ENCODE data around the gene GRIA1.

Gene GRIA1

DNA sequence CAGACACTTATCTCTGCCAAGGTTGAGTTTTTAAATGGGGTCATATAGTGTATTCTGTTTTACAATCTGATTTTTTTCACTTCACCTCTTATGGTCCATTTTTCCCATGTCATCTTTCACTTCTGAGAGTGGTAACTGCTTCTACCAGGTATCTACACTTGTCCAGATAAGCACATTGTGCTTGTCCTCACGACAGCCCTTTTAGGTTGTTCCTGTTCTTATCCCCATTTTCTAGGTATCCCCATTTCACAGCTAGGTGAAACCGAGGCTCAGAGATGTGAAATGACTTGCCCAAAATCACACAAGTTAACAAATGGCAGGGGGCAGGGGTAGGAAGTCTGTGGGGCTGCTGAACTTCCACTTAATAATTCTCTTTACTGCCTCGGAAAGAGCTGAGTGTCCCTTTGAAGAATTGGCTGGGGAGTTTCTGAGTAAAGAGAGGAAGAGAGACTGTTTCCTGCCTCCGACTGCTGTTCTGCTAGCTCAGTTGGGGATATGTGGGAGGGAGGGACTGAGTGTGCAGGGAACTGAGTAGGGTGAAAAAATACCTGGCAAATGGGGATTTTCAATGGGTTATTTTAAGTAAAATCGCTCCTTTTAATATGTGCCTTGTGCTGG lies 255.4 kb downstream of the GRIA1 start:
- DNase-seq = no peak

DNA sequence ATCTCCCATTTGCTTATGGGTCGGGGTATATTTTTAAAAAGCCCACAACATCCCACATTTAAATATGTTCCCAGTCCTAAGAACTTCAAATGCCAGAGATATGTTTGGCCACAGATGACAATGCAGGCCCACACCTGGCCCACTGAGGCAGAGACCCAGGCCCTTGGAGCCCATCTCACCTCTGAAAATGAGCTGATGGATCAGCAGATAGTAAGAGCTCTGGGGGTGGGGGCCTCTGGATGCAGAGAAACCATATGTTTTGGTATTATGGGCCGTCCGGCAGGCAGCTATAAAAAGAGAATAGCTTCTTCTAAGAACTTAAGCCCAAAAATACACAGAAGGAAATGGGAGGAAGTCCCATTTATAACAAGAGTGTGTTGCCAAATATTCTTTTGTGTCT lies 256.0 kb downstream of the GRIA1 start:
- DNase-seq = no peak

DNA sequence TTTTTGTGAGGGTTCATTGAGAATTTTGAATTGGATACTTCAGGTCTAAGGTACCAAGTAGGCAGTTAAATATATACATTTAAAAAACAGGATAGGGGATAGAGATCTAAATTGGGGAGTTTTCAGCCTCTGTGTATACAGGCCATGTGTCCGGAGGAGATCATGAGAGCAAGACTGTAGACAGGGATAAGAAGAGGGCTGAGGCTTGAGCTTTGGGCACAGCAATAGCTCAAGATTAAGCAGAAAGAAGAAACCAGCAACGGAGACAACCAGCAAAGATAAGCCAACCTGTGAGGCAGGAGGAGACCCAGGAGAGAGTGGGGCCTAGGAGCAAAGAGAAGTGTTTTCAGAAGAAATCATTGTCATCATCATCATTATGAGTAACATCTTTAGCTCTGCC lies 258.4 kb downstream of the GRIA1 start:
- DNase-seq = no peak

DNA sequence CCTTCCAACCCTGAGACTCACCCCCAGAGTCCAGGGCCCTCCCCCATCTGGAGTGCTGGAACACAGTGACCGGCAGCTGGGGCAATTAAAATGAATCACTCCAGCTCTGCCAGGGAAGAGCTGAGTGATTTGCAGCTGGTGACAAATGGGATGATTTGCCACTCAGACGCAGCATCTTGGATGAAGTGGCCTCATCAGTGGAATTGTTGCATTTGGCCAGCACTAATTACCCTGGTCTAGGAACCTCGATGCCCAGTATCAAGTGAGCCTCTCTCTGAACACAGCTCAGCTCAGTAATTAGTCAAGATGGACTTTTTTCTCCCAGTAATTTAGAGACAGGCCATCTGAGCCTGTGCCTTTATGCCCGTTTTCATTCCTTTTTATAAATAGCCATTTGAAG lies 259.5 kb downstream of the GRIA1 start:
- DNase-seq = no peak

DNA sequence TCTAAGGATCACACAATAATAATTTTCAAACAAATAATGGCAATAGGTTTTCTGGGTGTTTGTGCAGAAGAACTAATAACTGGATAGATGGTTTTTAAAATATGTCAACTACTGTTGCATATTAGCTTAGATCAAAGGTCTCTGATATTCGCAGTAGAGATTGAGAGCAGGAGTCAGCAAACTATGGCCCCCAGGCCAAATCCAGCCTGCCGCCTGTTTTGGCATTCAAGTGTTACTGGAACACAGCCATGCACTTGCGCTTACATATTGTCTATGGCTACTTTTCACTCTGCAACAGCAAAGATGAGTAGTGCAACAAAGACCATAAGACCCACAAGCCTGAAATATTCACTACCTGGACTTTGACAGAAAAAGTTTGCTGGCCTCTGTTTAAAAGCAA lies 260.8 kb downstream of the GRIA1 start:
- DNase-seq = no peak

DNA sequence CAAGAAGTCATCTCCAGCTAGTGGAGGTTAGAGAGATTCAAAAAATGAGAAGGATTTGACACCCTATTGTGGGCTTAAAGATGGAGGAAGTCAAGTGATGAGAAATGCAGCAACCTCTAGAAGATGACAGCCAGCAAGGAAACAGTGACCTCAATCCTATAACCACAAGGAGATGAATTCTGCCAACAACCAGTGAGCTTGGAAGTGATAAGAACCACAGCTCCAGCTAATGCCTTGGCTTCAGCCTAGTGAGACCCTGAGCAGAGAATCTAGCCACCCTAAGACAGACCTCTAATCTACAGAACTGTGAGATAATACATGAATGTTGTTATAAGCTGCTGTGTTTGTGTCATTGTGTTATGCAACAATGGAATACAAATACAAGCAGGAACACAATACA lies 262.4 kb downstream of the GRIA1 start:
- no peak for DNase-seq

DNA sequence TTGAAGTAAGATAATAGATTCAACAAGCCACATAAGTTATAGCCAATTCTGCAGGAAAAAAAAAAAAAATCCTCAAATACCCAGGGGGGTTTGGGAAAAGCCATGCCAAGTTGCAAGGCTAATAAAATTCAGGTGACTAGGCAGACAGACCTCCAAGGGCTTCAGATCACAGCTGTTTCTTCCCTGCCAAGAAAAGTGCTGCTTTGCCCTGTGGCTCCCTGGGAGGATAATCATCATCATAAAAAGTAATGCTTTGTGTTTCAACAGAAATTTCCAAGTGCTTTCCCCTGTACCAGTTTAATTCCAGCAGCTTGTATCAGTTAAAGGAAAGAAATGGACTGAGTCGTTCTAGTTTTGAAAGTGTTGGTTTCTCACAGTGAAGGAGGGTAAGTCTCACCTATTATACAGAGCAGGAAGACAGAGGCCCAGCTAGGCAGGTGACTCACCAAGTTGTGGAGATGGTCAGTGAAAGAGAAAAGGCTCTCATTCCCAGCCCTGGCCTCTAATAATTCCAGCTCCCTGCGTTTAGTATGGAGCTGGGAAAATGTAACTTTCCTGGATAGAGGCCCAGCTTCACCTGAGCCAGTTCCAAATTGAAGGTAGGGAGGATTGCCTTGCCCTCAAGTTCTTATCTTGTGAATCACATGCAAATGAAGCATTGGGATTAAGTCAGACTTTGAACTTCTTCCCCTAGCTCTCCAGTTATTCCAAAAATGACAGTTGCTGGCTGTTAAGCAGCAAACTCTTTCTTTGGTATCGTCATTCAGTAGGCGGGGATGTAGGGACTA lies 263.4 kb downstream of the GRIA1 start:
- DNase-seq = no peak

DNA sequence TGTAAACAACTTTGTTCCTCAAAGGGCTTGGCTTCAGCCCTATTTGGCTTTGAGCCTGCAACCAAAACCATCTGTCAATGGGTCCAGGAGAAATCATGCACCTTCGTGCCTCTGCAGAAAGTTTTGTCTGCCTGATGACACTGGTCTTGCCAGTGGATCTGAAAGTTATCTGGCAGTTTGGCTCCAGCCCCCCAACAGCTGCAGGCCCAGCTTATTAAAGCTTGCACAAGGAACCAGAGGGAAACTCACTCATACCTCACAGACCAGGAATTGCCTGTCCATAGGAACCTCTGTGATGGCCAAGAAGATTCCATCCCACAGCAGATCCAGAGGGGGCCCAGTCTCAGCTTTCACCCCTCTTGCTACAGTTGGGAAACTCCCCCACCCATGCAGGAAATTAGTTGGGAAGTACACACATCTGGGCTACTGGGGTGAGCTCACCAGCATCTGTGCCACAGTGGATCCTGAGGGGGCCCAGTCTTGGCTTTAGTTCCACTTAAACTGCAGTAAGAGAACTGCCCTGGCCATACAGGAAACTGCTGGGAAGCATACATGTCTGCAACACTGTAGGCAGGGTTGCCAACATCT lies 265.5 kb downstream of the GRIA1 start:
- DNase-seq = no peak

DNA sequence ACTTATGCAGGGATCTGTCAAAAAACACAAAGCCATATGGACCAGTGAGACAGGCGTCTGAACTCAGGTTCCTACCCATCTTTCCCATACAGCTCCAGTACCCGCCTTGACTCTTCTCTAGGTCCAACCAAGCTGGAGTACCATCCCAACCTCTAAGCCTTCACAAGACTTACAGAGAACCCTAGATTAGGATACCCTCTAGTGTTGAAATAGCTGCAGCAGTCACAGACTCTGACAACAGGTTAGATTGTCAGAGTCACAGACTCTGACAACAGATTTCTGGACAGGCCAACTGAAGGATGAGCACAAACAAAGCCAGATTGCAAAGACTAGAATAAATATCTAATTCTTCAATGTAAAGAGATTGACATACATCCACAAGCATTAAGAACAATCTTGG lies 266.1 kb downstream of the GRIA1 start:
- no peak for DNase-seq

DNA sequence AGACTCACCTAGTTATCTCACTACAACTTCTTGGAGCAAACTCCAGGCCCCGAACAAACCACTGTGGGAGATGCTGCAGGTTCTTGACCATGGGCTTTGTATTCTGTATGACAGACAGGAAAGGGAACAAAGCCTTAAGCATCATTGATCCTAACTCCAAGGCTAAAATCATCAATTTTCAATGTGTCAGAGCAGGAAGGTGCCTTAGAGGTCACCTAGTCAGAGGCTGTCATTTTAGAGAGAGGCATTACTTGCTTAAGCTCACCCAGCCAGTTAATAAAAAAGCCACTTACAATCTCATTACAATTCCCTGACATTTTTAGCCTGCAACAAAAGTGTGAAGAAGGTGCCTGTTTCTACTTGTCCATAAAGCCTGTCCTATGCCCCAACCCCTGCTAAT lies 275.5 kb downstream of the GRIA1 start:
- DNase-seq = no peak

DNA sequence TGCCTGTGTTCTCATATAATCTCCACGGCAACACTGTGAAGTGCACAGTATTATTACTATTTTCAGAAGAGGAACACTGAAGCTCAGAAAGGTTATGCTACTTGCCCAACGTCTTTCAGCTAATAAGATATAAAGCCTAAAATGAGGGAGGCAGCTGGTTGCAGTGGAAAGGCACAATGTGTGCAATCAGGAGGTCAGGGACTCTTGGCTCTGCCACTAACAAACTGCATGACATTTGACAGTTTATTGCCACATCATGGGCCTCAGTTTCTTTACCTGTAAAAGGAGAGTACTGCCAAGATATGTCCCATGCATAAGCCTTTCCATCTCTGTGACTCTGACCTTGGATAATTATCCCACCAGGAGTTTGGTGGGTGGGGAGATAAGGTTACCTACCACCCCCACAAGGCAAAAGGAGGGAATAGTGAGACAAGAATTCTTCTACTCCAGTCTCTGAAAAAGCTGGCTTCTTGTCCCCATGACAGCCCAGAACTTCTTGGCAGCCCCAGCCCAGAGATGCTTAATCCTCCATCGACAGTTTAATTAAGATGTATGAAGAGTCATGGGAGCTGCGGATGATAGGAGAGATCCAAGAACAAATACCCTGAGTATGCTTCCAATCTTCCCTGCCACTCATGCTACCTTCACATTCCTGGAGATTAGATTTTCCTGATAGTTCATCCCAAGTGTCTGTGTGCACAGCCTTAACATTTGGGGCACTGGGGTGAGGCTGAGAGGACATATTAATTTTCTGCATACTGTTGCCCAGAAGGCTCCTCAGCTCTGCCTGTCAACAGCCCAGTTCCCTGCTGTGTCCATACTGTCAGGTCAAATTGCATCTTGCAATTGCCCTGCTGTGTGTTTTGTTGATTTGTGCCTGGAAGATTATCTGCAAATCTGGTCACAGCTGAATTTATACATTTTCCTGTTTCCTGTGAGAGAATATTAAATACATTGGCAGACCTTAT lies 277.0 kb downstream of the GRIA1 start:
- DNase-seq = no peak

DNA sequence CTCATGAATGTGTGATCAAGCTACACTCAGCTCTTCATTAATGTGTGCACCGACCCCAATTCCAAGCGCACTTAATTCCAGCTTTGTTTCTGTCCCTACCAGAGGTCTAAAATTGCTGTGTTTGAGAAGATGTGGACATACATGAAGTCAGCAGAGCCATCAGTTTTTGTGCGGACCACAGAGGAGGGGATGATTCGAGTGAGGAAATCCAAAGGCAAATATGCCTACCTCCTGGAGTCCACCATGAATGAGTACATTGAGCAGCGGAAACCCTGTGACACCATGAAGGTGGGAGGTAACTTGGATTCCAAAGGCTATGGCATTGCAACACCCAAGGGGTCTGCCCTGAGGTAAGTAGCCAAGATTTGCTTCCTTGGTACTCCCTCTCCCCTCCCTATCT lies 279.6 kb downstream of the GRIA1 start:
- no peak for DNase-seq

DNA sequence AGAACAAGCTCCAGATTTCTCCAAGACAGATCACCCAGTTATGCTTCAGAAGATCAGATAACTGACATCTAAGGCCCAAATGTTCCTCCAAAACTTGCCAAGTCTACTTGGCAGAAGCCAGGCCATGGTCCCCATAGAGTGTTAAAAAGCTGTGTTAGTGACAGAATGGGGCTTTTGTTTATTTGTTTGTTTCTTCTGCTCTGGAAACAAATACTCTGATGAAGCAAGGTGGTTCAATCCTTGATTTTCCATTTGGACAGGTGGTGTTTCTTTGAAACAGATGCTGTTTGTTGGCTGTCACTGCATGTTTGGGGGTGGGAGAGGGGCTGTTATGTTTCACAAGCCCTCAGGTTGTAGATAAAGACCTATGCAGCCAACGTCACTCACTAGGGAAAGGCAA lies 284.2 kb downstream of the GRIA1 start:
- DNase-seq = no peak

DNA sequence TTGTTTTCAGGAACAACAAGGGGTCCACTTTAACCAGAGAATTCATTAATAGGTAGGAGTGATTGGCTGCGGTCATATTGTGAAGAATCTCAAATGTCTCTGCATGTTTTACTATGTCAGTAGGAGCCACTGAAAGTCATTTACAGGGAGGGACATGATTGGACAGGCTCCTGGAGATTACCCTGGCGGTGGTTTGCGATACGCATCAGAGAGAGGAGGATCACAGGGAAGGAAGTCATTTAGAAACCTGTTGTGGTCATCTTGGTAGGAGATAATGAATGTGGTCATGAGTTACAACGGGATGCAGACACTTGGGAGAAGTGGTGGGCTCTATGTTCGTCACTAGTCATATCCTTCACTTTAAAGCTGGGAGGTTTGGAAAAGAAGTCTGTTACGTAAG lies 285.5 kb downstream of the GRIA1 start:
- DNase-seq = no peak

DNA sequence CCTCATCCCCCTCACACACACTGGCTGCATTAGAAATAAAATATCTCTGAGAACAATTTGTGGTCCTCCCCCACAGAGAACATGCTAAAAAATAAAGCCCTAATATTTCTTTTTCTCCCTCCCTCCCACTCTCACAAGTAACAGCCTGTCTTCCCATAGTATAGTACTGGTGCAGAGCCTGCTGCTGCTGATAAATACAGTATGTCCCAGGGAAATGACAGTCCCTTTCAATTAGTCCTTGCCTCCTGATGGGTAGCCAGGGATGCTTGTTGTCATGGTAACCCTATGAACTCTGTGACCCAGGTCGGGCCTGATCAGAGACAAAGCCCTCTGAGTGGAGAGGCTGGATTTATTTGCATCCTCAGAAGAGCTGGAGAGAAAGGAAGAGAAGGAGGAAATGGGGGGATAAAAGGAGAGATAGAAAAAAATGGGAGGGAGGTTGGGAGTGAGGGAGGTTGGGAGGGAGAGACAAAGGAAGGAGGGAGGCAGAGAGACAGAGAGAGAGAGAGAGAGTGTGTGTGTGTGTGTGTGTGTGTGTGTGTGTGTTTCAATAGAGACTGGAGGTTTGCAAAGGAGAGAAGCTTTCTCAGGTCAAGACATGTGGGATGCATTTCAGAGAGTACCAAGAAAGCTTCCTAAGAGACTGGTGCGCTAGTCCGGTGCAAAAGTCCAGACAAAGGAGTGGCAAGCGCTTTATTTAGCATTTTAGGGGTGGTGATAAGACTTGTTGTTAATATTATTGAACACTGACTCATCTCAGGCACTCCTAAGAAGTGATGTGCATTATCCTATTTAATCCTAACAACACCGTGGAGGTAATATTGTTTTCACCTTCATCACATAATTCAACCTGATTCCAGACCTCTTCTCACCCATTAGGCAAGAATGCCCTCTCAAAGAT lies 287.5 kb downstream of the GRIA1 start:
- DNase-seq = no peak

DNA sequence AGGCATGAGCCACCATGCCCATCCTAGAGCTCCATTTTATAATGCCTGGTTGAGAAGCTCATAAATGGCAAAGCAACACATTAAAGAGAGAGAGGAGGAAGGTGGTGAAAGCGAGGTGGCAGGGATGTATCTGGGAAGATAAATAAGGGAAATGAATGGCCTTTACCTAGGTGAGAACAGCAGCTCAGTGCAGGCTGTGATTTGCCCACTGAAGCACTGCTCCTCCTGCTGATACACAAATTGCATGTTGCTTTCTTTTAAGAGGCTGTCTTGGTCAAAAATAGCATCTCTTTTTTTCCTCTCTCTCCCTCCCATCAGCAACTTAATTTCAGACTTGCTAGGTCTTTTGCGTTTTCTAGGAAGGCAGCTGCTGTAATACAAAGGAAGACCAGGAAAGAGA lies 289.4 kb downstream of the GRIA1 start:
- no peak for DNase-seq

DNA sequence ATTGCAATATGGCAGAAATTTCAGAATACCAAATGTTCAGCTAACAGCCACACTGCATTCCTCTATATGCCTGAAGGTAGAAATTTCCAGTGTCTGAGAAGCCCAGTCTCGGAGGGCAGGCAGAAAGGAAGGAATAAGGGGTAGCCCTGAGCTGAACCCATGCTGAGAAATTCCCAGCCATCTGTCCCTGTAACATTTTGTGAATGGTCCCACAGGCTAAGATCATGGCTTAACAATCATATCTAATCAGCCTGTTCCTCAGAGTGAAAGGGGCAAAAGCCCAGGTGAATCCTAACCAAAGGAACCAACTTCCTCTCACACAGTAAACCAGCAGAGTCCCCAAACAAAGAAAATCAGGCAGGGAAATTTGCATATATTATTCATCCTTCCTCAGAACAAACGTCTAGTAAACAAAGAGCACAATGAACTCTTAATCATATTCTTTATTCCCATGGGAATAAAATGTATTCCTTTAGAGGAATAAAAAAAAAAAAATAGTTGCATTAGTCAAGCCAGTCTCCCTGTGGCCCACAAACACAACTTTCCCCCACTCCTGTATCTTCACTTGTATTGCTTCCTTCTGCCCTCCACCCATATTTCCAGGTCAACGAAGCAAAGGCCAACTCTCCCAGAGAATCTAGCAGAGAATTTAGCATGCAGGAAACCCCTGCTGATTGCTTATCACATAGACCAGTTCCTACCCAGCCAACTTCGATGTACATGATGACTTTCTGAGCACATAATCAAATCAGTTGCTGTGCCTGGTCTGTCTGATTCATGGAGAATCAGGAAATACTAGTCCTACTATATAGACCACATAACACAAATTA lies 290.6 kb downstream of the GRIA1 start:
- no peak for DNase-seq

DNA sequence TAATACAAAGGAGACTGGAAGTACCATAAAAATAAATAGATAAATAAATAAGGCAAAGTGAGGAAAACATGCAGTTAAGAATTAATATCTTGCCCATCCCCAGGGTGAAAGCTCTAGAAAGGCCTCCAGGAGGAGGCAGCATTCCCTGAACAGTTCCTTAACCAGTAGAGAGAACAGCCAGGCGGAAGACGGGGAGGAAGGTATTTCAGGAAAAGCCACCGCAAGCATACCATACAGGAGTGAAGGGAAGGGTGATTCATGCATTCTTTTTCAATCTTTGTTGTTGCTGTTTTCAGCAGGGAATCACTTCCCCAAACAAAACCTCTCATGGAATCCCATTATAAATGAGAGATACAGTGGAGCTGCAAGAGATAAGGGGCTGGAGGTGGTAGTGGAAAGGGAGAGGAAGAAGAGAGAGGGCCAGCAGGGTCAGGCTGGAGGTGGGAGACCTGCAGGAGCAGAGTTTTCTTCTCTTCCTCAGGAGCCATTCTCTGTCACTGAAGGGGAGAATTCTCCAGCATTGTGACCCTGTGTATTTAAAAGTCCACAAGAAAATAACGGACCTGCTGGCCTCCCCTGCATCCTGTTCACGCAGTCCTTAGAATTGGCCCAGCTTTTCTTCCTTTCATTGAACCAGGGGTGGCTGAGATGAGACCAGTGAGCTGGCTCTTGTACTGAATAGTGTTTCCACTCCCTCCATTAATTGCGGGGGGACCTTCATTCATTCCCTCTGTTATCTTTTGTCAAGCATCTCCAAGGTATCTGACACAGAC lies 292.3 kb downstream of the GRIA1 start:
- no peak for DNase-seq

DNA sequence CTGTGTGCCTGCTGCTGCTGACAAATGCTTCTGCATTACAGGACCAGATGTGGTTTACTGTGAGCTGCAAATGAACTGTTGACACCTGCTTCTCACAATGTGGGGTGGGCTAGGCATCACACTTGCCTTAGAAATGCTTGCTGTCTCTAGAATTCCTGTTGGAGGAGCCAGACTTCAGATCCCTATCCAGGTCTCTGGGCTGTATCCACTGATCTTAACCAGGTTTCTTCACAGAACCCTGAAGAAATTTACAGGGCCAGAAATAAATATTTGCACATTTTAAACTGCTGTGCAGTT lies 292.8 kb downstream of the GRIA1 start:
- no peak for DNase-seq

DNA sequence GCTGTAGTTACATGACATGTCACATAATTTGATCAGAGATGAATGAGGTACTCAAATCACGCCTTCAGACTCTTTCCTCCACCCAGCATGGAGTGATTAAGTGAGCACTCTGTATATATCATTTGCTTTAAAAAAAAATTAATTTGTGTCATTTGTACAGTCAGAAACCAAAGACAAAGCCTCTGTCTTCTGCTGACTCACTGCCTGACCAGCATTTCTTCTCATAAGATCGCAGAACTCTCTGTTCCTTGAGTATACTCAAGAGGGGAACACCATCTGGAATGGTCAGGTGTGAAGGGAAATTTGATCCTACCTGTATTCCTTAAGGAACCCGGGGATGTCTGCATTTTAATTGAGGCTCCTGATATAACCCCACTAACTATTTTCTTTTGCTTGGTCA lies 293.8 kb downstream of the GRIA1 start:
- no peak for DNase-seq

DNA sequence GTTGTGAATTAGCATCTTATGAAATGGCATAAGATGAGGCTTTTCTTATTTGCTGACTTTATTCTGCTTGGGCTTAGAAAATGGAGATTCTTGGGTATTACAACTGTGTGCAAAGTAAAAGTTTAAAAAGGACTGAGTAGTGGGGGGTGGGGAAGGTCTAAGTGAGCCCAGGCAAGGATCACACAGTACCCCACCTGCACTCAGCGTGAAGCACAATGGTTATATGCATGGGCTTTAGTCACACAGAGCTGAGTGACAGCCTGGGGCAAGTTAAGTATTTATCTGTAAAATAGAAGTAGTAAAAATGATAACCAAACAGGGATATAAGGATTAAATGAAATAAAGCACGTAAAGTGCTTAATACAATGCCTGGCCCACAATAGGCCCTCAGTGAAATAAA lies 300.9 kb downstream of the GRIA1 start:
- no peak for DNase-seq

All from stimulated activated CD4-positive, alpha-beta T cell treated with anti-CD3 and anti-CD28 coated beads, Interleukin-2, amount 100 ng/mL, for 24 hours (primary cell).